GM19351 (cell line): ENCODE data around the gene MAP2K5.

Experiments used
- ATAC-seq: cut with Tn5 transposase; IDR thresholded peaks from one replicate; pipeline ENCODE4 v1.9.1; 2021; ENCODE audit warnings: mild to moderate bottlenecking, moderate library complexity; ENCODE audit not compliant: unreplicated experiment

Gene MAP2K5

DNA sequence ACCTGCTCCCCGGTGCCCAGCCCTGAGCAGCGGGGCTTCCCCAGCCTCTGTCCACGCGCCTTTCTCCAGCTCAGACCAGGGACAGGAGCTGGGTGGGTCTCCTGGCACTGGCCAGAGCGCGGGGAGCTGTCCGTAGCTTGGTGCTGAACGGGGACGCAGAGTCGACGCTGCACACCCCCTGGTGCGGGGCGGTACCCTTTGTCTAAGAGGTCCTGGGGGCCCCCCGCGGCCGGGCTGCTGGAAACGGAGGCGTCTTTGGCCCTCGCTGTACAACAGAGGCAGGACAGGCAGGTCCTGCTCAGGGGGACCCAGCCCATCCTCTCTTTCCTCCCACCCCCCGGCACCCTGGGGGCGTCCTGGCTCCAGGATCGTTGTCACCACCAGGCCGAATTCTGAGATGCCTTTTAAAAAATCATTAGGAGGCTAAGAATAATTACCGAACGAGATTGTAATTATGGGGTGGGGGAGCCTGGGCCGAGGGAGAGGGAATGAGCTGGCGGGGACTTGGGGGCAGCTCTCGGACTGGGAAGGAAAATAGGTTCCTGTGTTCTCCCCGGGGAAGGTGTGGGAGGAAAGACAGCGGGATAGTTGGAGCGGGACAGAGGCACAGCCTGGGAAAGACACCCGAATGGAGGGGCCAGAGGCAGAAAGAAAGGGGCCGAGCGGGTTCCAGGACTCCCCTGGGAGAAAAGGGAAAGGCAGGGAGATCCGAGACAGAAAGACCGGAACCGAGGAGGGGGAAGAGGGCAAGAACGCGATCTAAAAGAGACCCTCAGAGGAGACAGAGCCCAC lies 278.7 kb downstream of the MAP2K5 start:
- no peak for ATAC-seq

- no peak for ATAC-seq
Measured at GRCh38 chr15:67821784-67822440, 279.4 kb downstream of the MAP2K5 start.

DNA sequence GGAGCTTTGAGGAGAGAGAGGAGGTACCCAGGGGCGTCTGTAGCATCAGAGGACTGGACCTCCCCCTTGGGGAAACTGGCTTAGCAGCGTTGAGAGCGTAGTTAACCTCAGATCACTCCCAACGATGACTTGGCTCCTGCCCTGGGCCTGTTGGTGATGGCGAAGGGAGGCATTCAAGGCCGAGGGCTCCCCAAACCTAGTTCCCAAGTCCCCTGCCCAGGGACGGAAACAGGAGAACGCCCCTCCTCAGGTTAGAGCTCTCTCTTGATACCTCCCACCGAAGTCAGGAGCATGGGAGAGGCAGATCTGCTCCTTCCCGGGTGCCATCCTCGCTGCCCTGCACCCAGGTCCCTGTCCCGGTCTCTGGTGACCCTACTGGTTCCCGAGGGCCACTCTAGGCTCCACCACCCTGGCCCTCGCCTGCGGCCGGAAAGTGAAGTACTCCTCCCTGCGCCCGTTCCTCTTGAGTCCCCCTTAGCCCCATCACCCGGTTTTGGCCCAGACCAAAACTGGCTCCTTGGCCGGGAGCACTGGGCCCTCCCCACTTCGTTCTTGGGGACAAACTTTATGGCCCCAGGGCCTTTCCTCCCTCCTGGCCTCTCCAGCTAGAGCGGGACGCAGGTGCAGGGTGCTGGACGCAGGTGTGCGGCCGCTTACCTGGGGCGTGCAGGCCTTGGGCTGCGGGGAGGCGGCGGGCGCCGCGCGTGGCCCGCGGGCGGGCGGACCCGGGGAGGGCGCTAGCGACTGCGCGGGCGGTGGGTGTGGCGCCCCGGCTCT lies 280.2 kb downstream of the MAP2K5 start:
- ATAC-seq, result no peak

DNA sequence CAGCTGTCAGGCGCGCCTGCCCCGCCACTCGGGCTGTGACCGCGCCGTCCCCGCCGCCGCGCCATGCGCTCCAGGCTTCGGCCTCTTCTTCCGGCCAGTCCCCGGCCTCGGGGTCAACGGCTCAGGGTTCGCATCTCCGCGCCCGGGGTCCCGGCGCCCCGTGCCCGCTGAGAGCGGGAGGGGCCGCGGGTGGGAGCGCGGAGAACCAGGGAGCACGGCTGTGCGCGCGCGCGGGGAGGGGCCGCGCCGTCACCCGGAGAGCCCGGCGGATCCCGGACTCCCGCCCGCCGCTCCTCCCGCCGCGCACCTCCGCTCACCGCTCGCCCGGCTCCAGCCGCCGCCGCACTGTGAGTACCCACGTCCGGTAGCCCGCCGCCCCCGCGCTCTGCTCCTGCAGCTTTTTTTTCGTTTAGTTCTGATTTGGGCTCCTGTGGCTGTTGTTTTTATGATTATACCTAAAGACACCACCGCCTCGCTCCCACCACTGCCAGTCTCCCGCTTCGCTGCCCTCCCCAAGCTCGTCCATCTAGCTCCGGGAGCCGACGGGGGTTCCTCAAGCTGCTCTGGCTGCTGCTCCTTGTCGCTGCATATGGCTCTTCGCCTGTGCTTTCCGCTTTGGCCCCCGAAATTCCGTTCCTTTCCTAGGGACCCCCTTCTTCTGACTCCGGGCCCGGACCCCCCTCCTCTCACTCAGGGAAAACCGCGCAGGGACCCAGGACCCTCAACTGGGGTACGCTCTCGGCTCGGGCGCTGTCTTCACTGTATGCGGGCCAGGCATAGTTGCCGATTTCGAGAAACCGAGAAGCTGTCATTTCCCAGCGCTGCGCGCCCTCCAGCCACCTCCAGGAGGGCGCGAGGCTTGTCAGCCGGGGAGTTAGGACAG lies 281.1 kb downstream of the MAP2K5 start:
- ATAC-seq, result no peak

GRCh38 chr15:67824197-67824968 lies 281.9 kb downstream of the MAP2K5 start:
- no peak for ATAC-seq

GRCh38 chr15:67824976-67825880 lies 282.7 kb downstream of the MAP2K5 start, which contains the start of gene SKOR1:
TSS of gene SKOR1 (plus strand) at chr15:67825509. CDS start at chr15:67825603, 94 bp downstream.
- ATAC-seq, result no peak

DNA sequence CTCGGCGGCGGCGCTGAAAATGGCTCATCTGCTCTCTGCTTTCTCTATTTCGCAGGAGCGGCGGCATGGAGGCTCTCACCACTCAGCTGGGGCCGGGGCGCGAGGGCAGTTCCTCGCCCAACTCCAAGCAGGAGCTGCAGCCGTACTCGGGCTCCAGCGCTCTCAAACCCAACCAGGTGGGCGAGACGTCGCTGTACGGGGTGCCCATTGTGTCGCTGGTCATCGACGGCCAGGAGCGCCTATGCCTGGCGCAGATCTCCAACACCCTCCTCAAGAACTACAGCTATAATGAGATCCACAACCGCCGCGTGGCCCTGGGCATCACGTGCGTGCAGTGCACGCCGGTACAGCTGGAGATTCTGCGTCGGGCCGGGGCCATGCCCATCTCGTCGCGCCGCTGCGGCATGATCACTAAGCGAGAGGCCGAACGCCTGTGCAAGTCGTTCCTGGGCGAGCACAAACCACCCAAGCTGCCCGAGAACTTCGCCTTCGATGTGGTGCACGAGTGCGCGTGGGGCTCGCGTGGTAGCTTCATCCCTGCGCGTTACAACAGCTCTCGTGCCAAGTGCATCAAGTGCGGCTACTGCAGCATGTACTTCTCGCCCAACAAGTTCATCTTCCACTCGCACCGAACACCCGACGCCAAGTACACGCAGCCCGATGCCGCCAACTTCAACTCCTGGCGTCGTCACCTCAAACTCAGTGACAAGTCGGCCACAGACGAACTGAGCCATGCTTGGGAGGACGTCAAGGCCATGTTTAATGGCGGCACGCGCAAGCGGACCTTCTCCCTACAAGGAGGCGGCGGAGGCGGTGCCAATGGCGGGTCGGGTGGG lies 283.6 kb downstream of the MAP2K5 start:
- no peak for ATAC-seq

- no peak for ATAC-seq
Measured at GRCh38 chr15:67826717-67827561, 284.4 kb downstream of the MAP2K5 start.

DNA sequence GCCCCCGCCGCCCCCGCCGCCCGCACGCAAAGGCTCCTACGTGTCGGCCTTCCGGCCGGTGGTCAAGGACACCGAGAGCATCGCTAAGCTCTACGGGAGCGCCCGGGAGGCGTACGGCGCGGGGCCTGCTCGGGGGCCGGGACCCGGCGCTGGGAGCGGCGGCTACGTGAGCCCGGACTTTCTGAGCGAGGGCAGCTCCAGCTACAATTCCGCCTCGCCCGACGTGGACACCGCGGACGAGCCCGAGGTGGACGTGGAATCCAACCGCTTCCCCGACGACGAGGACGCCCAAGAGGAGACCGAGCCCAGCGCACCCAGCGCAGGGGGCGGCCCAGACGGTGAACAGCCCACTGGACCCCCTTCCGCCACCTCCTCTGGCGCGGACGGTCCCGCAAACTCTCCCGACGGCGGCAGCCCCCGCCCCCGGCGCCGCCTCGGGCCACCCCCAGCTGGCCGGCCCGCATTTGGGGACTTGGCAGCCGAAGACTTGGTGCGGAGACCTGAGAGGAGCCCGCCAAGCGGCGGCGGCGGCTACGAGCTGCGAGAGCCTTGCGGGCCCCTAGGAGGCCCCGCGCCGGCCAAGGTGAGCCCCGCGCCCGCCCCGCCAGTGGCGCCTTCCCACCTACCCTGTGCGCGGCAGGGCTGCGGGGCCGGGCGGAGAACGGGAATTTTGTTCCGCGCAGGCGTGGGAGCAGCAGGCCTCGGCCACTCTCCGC lies 285.2 kb downstream of the MAP2K5 start:
- ATAC-seq, result no peak

- ATAC-seq, result no peak
Measured at GRCh38 chr15:67828278-67828968, 285.9 kb downstream of the MAP2K5 start.

DNA sequence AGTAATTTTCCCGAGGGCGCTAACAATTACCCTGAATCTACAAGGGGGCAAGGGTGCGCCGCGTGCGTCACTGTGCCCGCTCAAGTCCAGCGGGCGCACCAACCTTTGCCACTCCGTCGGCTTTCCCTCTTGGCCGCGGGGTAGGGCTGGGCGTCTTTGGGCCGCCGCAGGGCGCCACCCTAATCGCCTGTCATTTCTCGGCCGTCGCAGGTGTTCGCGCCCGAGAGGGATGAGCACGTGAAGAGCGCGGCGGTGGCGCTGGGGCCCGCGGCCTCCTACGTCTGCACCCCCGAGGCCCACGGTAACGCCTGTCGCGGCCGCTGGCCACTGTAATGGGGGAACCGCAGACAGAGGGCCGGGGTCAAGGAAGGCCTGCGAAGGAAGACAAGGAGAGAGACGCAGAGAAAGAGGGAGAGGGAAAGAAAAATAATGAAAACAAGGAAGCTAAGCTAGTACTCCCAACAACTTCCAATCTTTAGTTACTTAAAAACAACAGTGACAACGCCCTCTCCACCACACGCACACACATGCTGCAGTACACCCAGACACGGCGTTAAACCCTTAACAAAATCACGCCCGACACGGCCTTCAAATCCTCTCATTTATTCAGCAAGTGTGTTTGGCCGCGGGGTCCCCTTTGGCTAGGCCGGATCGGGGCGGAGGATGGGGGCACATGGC lies 286.6 kb downstream of the MAP2K5 start:
- ATAC-seq, result no peak

DNA sequence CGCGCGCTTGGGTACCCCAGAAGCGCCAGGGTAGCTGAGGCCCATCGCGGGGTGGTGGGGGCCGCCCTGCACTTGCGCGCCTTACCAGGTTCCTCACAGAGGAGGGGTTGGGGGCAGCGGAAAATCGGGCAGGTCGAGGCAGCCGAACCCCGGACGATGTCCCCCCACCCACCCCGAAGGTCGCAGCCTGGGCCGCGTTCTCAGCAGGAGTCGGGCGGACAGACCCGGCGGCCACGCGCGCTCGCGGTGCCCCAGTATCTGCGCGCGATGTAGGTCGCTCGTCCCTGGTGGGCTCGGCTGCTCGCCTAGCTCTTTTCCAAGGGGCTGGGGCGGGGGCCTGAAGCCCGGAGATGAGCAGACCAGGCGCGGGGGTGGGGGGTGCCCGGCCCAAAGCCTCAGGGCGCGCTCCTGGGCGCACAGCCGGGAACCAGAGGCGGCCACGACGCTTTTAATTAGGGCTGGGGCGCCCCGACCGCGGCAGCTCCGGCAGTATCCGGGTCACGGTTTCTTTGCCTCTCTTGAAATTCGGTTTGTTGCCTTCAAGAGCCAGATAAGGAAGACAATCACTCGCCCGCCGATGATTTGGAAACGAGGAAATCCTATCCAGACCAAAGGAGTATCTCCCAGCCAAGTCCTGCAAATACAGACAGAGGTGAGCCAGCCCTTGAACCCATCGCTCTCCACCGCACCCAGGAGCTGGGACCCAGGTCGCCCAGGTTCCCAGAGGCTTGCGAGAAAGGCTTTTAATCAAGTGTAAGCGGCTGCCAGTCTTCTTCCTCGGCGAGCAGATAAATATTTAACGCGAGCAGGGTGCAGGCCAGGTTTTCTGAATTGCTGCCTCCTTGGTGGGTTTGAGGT lies 287.4 kb downstream of the MAP2K5 start:
- ATAC-seq, result no peak

DNA sequence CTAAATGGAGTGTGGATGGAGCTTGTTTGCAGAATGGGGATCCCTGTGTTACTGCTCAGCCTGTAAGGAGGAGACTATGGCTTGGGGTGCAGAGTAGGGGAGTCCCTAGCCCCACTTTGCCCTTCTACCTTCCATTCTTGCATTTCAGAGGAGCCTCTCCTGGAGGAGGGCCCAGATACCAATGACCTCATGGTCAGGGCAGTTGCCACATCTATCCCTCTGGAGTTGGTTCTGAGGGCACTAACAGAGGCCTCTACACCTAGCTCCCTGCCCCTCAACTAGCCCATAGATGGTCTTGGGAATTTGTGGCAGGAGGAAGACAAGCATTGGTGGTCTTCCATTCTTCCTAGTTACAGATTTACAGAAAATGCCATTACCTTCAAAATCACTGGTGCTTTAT lies 288.9 kb downstream of the MAP2K5 start:
- no peak for ATAC-seq

GRCh38 chr15:67832031-67832551 lies 289.6 kb downstream of the MAP2K5 start:
- no peak for ATAC-seq
